NCI-H1417 treated with DMSO at 0.1 percent for 48 hours (cell line): Measurements from ENCODE around the gene RIN3.
"Not testable (repeated sequence)": the region's sequence is repeated elsewhere in the genome, so short reads cannot be mapped to it uniquely, and the experiment has no call there.

ENCODE experiments used
- DNase-seq: peaks from one replicate; lab custom pipeline; 2025; lab: John Stamatoyannopoulos, UW

The RIN3 gene

GRCh38 chr14:92714739-92715307 lies 201.2 kb downstream of the RIN3 start:
- DNase-seq: not testable (repeated sequence)

GRCh38 chr14:92716131-92716530 lies 202.6 kb downstream of the RIN3 start:
- no peak for DNase-seq

- DNase-seq: no peak
Observed at GRCh38 chr14:92717571-92718042, 204.0 kb downstream of the RIN3 start.

- no peak for DNase-seq
Observed at GRCh38 chr14:92718664-92719063, 205.1 kb downstream of the RIN3 start.

- DNase-seq: no peak
Observed at GRCh38 chr14:92719421-92719820, 205.8 kb downstream of the RIN3 start.

GRCh38 chr14:92719890-92720323 lies 206.3 kb downstream of the RIN3 start:
- no peak for DNase-seq

GRCh38 chr14:92724516-92725340 lies 211.1 kb downstream of the RIN3 start:
- DNase-seq: no peak

GRCh38 chr14:92726135-92726932 lies 212.8 kb downstream of the RIN3 start:
- DNase-seq: no peak

- DNase-seq: no peak
Observed at GRCh38 chr14:92726933-92727262, 213.3 kb downstream of the RIN3 start.

- no peak for DNase-seq
Observed at GRCh38 chr14:92728759-92729364, 215.3 kb downstream of the RIN3 start.

GRCh38 chr14:92729634-92730358 lies 216.2 kb downstream of the RIN3 start:
- no peak for DNase-seq

- DNase-seq: no peak
Observed at GRCh38 chr14:92731622-92732115, 218.1 kb downstream of the RIN3 start.

- DNase-seq: no peak
Observed at GRCh38 chr14:92733007-92733406, 219.4 kb downstream of the RIN3 start.

GRCh38 chr14:92734618-92735017 lies 221.0 kb downstream of the RIN3 start:
- DNase-seq: no peak

- DNase-seq: no peak
Observed at GRCh38 chr14:92735344-92735743, 221.8 kb downstream of the RIN3 start.

- no peak for DNase-seq
Observed at GRCh38 chr14:92737206-92737605, 223.6 kb downstream of the RIN3 start.

GRCh38 chr14:92737619-92738188 lies 224.1 kb downstream of the RIN3 start:
- DNase-seq: no peak
